HepG2 (cell line): Measurements from ENCODE around the gene DOHH.

Source experiments
- FOXK2 ChIP-seq: fragments of 450-650 bp; IDR thresholded peaks from 2 replicates; pipeline ENCODE4 v1.6.1; 2016
- GTF2F1 ChIP-seq: fragments of 150-350 bp; IDR thresholded peaks from 2 replicates; pipeline ENCODE4 v1.6.1; 2014; ENCODE audit warnings: low read length
- KDM5A ChIP-seq: fragments of 200-600 bp; sonication (generic); IDR thresholded peaks from 2 replicates; pipeline ENCODE4 v1.7.0; 2018; ENCODE audit warnings: antibody characterized with exemption, mild to moderate bottlenecking, low read length, borderline replicate concordance
- REPIN1 ChIP-seq: sonication (generic); formaldehyde crosslinking; IDR thresholded peaks from 2 replicates; pipeline ENCODE4 v1.8.0; 2022; ENCODE audit warnings: missing genetic modification reagents, low read depth, mild to moderate bottlenecking, borderline replicate concordance
- SP1 ChIP-seq, 2 experiments: fragments of 450-650 bp in 1 of 2; sonication (generic) in 1 of 2; formaldehyde crosslinking in 1 of 2; IDR thresholded peaks; 2 replicates each; pipeline versions ENCODE4 v1.4.0 to v1.6.1; 2016 to 2020; ENCODE audit warnings: missing genetic modification reagents in 1 of 2
- ZBTB7B ChIP-seq: sonication (generic); formaldehyde crosslinking; IDR thresholded peaks from 2 replicates; pipeline ENCODE4 v1.4.0; 2020; ENCODE audit warnings: missing genetic modification reagents
- ZIK1 ChIP-seq: sonication (generic); formaldehyde crosslinking; IDR thresholded peaks from 2 replicates; pipeline ENCODE4 v1.5.0; 2020; ENCODE audit warnings: mild to moderate bottlenecking, low read depth, missing genetic modification reagents, borderline replicate concordance
- ZNF343 ChIP-seq: sonication (generic); formaldehyde crosslinking; IDR thresholded peaks from 2 replicates; pipeline ENCODE4 v1.4.0; 2020; ENCODE audit warnings: mild to moderate bottlenecking, missing genetic modification reagents
- ZNF510 ChIP-seq: sonication (generic); formaldehyde crosslinking; IDR thresholded peaks from 2 replicates; pipeline ENCODE4 v1.4.0; 2020; ENCODE audit warnings: low read depth, mild to moderate bottlenecking, missing genetic modification reagents
- TF ChIP-seq, protein P1 (sequence below): sonication (generic); formaldehyde crosslinking; IDR thresholded peaks from 2 replicates; pipeline ENCODE4 v1.5.0; 2020; ENCODE audit warnings: mild to moderate bottlenecking, missing genetic modification reagents, moderate library complexity
- TF ChIP-seq, protein P2 (sequence below): sonication (generic); formaldehyde crosslinking; conservative IDR thresholded peaks from 2 replicates; pipeline ENCODE4 v1.8.1; 2023; ENCODE audit warnings: missing genetic modification reagents
- TF ChIP-seq, protein P3 (sequence below): sonication (generic); formaldehyde crosslinking; IDR thresholded peaks from 2 replicates; pipeline ENCODE4 v1.5.0; 2020; ENCODE audit warnings: missing genetic modification reagents

DNA sequence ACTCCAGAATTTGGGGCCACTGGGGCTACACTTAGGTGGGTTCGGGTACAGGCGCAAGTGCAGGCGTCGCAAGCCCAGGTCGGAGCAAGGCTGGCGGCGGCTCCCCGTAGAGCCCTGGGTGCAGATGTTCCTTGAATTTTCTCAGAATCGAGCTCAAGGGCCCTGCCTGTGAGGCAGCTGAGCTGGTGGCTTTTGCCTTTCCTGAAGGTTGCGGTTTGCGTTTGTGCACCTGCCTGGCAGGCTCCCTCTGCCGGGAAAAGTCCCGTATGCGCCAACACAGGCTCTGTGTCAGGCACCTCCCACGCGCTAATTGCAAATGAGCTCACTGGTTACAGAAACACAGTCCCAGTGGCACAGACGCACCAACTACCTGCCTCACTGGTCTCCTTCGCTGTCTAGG lies 5.9 kb downstream of the DOHH start:
- TF ChIP-seq ZIK1 (CRISPR knock-in tag) (no peak), ZNF343 (CRISPR knock-in tag) (no peak), FOXK2 (no peak), ZBTB7B (CRISPR knock-in tag) (no peak), SP1 (IDR thresholded peaks at IDR 0.05) (no peak), SP1 (CRISPR knock-in tag; IDR thresholded peaks at IDR 0.05) (no peak), ZNF510 (CRISPR knock-in tag) (no peak), KDM5A (no peak), REPIN1 (CRISPR knock-in tag) (no peak), GTF2F1 (no peak)
- TF ChIP-seq, protein P1, sequence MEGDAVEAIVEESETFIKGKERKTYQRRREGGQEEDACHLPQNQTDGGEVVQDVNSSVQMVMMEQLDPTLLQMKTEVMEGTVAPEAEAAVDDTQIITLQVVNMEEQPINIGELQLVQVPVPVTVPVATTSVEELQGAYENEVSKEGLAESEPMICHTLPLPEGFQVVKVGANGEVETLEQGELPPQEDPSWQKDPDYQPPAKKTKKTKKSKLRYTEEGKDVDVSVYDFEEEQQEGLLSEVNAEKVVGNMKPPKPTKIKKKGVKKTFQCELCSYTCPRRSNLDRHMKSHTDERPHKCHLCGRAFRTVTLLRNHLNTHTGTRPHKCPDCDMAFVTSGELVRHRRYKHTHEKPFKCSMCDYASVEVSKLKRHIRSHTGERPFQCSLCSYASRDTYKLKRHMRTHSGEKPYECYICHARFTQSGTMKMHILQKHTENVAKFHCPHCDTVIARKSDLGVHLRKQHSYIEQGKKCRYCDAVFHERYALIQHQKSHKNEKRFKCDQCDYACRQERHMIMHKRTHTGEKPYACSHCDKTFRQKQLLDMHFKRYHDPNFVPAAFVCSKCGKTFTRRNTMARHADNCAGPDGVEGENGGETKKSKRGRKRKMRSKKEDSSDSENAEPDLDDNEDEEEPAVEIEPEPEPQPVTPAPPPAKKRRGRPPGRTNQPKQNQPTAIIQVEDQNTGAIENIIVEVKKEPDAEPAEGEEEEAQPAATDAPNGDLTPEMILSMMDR (CRISPR knock-in tag) = no peak
- TF ChIP-seq, protein P2, sequence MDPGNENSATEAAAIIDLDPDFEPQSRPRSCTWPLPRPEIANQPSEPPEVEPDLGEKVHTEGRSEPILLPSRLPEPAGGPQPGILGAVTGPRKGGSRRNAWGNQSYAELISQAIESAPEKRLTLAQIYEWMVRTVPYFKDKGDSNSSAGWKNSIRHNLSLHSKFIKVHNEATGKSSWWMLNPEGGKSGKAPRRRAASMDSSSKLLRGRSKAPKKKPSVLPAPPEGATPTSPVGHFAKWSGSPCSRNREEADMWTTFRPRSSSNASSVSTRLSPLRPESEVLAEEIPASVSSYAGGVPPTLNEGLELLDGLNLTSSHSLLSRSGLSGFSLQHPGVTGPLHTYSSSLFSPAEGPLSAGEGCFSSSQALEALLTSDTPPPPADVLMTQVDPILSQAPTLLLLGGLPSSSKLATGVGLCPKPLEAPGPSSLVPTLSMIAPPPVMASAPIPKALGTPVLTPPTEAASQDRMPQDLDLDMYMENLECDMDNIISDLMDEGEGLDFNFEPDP (CRISPR knock-in tag) = no peak
- TF ChIP-seq, protein P3, sequence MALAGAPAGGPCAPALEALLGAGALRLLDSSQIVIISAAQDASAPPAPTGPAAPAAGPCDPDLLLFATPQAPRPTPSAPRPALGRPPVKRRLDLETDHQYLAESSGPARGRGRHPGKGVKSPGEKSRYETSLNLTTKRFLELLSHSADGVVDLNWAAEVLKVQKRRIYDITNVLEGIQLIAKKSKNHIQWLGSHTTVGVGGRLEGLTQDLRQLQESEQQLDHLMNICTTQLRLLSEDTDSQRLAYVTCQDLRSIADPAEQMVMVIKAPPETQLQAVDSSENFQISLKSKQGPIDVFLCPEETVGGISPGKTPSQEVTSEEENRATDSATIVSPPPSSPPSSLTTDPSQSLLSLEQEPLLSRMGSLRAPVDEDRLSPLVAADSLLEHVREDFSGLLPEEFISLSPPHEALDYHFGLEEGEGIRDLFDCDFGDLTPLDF (CRISPR knock-in tag) = no peak
